GM12891 (cell line): ENCODE data around the gene OR6M1.

ENCODE experiments used
- PAX5 ChIP-seq: IDR thresholded peaks from 2 replicates; pipeline ENCODE4 v1.6.1; 2011; ENCODE audit warnings: low read length, moderate library complexity, mild to moderate bottlenecking; ENCODE audit not compliant: insufficient read depth, severe bottlenecking
- POLR2A ChIP-seq: IDR thresholded peaks from 2 replicates; pipeline ENCODE4 v1.6.1; 2011; ENCODE audit warnings: low read depth, low read length, control low read depth
- POLR2AphosphoS5 ChIP-seq: IDR thresholded peaks from 2 replicates; pipeline ENCODE4 v1.6.1; 2011; ENCODE audit warnings: low read depth, low read length, control low read depth

GRCh38 chr11:123799438-123799837 is 6.7 kb downstream of the OR6M1 start:
- no peak for TF ChIP-seq POLR2AphosphoS5
- no peak for TF ChIP-seq POLR2A
- no peak for TF ChIP-seq PAX5
